Urinary bladder (tissue), 4 donors: ENCODE data around the gene KCNG2. TPM values are rescaled to one million over a fixed set of nuclear protein-coding genes. Genes with fewer than 3 reads are reported as not detected.
A peak's percentile ranks its signal among the peaks of the same experiment; 100 is the strongest.

ENCODE experiments used
- DNase-seq: peaks from one replicate; pipeline ENCODE4 v3.0.0-alpha.2; 2015; ENCODE audit errors: extremely low spot score
- H3K27ac ChIP-seq: one replicate; pipeline ENCODE4 v1.5.1; 2013; ENCODE audit warnings: low read depth, mild to moderate bottlenecking, moderate library complexity
- H3K36me3 ChIP-seq: one replicate; pipeline ENCODE4 v1.6.1; 2013; ENCODE audit warnings: mild to moderate bottlenecking, moderate library complexity; ENCODE audit not compliant: insufficient read depth
- H3K4me1 ChIP-seq: one replicate; pipeline ENCODE4 v1.6.1; 2013; ENCODE audit warnings: mild to moderate bottlenecking, moderate library complexity; ENCODE audit not compliant: insufficient read depth
- H3K4me3 ChIP-seq: one replicate; pipeline ENCODE4 v1.5.1; 2013; ENCODE audit warnings: low read depth, low read length
- WGBS: extraction: QIAGEN DNeasy Blood & Tissue Kit; methylation state at CpG from one replicate; pipeline ENCODE4 v1.1.7; 2013; 5-methylcytosine and 5-hydroxymethylcytosine counted together
- polyA plus RNA-seq: library from polyadenylated mRNA; stranded (reverse); fragments of 200-250 nt; gene quantifications from one replicate; pipeline ENCODE4 v1.2.3, GENCODE V29; 2013
- total RNA-seq: library from RNA; depleted of rRNA; stranded (reverse); fragments of >200 nt; gene quantifications from one replicate; pipeline ENCODE4 v1.2.3, GENCODE V29; 2014
- donor health status: healthy with polysubstance abuse.
- donor health status: healthy.

The KCNG2 gene
- total and polyA plus RNA-seq, 2 donors: 0.21 to 0.46 TPM

DNA sequence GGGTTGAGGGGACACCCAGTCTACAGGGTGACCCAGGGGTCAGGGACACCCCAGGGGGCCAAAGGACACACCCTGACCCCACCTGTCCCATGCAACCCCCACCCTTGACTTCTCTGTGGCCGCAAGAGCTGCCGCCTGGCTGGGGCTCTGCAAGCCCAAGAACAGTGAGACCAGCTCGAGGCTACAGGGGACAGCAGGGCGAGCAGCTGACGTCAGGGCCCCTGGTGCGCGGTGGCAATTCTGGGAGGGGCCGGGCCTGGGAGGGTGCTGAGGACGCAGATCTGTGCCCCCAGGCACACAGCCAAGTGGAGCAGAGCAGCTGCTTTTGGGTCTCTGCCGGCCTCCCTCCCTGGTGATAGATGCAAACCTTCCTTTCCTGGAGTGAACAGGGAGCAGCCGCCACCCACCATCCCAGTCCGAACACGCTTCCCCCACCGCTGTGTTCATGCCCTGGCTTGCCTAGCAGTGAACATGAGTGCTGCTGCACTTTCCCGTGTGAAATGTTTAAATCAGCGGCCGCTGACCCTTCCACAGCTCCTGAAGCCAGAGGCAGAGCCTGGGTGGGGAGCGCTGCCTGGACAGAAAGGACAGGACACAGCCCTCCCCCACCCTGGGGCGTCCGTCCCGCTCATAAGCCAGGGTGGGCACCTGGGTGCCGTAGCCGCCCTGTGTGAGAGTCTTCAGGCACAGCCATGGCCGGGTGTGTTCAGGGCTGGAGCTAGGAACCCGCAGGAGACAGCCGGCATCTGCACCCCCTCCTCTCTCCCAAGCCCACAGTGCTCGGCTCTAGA, 106.8 kb downstream of the KCNG2 start:
- WGBS: 86% methylated on average over 27 of the region's 27 CpGs
- H3K36me3 ChIP-seq: no peaks in the 10 kb centered on the region
- DNase-seq: peak; percentile 67
- no peaks in the 10 kb centered on the region for H3K4me1 ChIP-seq
- H3K27ac ChIP-seq: peak overlapping the region; percentile 46
- no peak overlapping the region for H3K4me3 ChIP-seq

DNA sequence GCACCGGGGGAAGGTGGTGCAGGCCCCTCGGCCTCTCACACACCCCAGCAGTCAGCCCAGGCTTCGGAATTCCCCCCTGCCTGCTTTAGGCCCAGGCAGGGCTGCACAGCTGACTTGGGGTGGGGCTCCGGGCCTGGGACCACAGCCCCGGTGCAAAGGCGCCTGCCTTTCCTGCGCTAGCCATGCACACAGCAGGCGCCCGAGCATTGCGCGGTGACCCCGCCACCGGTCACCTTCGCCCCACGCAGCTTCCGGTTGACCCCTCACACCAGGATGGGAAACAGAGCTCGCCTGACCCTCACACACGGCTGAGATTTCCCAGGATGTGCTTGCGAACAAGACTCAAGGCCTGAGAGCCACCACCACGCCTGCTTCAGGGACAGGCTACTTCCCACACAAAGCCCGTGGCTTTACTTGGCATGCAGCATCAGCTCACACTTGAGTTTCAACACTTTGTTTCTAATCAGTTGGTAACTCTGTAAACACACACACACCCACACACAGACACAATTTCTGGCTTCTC, 107.7 kb downstream of the KCNG2 start:
- H3K27ac ChIP-seq: no peak overlapping the region
- no peak for DNase-seq
- 87% methylated on average over 21 of the region's 21 CpGs for WGBS

DNA sequence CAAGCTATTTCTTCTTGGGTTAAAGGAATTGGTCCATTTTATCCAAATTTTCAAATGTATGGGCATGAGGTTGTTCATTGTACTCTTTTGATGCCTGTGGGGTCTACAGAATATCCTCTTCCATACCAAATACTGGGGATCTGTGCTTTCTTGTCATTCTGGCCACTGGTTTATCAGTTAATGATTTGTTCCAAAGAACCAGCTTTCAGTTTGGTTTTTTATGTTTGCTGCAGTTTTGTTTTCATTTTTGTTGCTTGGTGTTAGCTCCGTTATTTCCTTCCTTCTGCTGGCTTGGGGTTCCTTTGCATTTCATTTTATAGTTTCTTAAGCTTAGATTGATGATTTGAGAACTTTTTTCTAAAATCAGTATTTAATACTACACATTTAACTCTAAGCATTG, 108.3 kb downstream of the KCNG2 start:
- no peak overlapping the region for H3K27ac ChIP-seq
- DNase-seq: no peak
- no peaks in the 10 kb centered on the region for H3K36me3 ChIP-seq
- H3K4me1 ChIP-seq: no peaks in the 10 kb centered on the region
- WGBS: 63% methylated on average over 1 of the region's 1 CpG
- H3K4me3 ChIP-seq: no peak overlapping the region

More for the DNA sequence above, 107.7 kb downstream of the KCNG2 start:
- H3K4me1 ChIP-seq: no peaks in the 10 kb centered on the region
- no peaks in the 10 kb centered on the region for H3K36me3 ChIP-seq
- H3K4me3 ChIP-seq: no peak overlapping the region

DNA sequence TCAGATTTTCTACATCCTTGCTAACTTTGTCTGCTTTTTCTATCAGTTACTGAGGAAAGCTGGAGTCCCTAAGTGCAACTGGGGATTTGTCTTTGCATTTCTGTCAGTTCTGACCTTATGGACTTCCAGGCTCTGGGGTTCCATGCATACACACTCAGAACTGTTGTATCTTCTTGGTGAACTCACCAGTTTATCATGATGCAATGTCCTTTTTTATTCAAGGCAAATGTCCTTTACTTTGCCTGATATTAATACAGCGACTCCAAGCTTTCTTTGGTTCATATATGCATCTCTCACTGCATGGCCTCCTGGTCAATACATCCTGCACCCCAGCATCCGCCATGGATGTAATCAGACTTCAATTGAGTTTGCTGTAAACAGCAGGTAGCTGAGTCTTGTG, 109.0 kb downstream of the KCNG2 start:
- H3K4me1 ChIP-seq: no peaks in the 10 kb centered on the region
- H3K4me3 ChIP-seq: no peak overlapping the region
- no peak overlapping the region for H3K27ac ChIP-seq
- DNase-seq: no peak
- WGBS: 98% methylated on average over 2 of the region's 2 CpGs
- H3K36me3 ChIP-seq: no peaks in the 10 kb centered on the region

DNA sequence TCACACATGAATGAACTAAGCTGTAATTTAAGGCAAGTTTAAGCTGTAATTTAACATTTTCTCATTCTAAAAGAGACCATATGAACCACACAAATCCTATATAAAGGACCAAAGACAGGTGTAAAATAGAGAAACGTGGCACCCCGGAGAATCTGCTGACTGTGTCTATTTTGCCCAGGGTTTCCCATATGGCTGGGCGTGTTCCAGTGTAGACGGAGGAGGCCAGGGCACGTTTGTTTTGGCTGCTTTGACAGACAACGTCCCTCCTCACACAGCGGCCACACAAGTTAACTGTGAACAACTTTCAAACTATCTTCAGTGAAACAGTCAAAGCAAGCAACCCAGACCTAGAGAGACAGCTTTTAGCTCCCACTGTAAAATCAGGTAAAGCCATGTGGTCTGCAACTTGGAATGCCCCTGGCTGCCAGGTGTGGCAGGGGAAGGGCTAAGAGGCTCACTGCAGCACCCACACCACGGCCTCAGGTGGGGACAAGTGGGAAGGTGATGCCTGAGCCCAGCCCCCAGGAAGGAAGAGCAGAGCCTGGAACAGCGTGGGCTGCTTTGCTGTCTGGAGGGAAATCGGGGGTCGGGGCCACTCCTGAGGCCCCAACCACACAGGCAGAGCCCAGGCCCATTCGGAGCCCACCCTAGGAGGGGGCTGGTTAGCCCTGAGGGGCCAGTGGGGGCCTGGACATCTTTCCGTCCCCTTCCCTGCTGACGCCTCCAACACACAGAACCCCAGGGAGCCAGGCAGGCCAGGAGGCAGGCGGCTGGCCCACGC, 113.0 kb downstream of the KCNG2 start:
- Histone ChIP-seq H3K4me3 (no peak overlapping the region), H3K4me1 (no peaks in the 10 kb centered on the region), H3K36me3 (no peaks in the 10 kb centered on the region), H3K27ac (no peak overlapping the region)
- DNase-seq: no peak
- WGBS: 86% methylated on average over 16 of the region's 16 CpGs

DNA sequence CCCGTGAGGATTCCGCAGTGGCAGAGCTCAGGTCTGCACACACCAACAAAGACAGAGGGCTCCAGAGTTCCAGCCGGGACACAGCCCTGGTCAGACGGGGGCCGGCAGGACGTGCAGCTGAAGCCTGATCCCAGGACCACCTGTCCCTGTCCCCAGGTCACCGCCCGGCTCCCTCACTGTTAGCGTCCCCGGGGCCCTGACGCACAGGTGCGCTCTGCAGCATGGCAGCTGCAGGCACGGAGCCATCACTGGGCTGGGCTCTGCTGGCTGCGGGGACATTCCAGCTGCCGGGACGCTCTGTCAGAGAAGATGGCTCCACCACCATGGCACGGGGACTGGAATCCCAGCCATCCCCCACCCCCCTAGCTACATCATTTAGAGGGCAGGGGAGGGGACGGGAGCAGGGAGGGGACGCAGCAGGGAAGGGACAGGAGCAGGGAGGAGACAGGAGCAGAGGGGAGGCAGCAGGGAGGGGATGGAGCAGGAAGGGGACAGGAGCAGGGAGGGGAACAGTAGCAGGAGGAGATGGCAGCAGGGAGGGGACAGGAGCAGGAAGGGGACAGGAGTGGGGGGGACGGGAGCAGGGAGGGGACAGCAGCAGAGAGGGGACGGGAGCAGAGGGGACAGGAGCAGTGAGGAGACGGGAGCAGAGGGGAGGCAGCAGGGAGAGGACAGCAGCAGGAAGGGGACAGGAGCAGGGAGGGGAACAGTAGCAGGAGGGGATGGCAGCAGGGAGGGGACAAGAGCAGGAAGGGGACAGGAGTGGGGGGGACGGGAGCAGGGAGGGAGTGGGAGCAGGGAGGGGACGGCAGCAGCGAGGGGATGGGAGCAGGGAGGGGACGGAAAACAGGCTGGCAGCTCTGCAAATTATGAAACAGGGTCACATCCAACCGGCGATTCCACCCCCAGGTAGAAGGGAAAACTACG, 113.9 kb downstream of the KCNG2 start:
- Histone ChIP-seq H3K4me3 (no peak overlapping the region), H3K36me3 (no peaks in the 10 kb centered on the region), H3K4me1 (no peaks in the 10 kb centered on the region), H3K27ac (no peak overlapping the region)
- WGBS: 86% methylated on average over 29 of the region's 29 CpGs
- DNase-seq: no peak

DNA sequence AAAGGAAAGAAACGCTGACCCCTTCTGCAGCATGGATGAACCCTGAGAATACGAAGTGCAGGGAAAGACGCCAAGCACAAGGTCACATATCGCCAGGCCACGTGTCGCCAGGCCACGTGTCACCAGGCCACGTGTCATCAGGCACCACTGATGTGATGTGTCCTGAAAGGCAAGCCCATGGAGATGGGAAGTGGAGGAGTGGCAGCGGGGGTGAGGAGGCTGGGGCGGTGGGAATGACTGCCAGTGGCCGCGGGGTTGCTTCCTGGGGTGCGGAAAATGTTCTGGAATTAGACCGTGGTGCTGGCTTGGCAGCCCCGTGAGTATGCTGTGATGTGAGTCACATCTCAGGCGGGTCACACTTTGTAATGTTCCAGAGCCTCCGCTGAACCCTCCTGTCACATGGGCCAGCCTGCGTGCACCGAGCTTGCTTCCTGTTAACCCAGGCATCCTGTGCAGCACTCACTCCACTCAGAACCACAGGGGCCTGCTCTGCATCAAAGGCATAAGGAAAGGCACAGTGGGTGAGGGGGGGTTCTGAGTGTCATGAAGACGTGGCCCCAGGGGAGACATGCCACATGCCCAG, 114.8 kb downstream of the KCNG2 start:
- DNase-seq: no peak
- no peaks in the 10 kb centered on the region for H3K4me1 ChIP-seq
- no peak overlapping the region for H3K4me3 ChIP-seq
- no peaks in the 10 kb centered on the region for H3K36me3 ChIP-seq
- 85% methylated on average over 20 of the region's 20 CpGs for WGBS
- H3K27ac ChIP-seq: no peak overlapping the region

DNA sequence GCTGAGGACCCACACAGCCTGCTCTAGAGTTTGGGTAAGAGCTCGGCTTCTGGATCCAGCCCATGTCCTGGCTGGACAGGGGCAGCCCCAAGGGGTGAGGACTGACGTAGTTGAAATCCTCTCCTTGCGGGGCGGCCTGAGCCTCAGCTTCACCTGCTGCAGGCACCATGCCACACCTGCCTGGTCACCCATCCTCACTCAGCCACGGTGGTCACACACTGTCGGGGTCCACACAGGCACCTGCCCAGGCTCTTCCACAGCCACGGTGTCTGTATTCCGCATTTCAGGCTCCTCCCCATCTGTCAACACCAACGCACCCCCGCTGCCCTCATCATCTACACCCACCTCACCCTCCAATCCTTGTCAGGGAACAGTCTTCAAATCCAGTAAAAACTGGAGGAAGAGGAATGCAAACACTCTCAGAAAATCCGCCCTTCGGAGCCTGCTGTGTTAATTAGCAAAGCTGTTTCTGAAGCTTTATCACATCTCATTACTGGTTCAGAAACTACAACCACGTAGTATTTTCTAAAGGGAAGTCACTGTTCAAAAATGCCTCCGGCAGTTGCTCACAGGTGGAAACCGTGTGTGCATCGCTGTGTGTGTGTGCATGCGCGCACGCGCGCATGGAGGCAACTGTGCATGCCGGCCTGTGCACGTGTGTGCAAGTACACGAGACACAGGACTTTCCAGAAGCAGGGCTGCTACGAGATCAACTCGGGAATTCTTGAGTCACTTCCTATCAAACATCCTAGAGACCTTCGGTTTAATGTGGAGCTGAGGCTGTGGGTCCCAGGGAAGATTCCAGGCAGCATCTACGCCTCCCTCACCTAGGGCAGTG, 115.5 kb downstream of the KCNG2 start:
- Histone ChIP-seq H3K27ac (no peak overlapping the region), H3K36me3 (no peaks in the 10 kb centered on the region)
- DNase-seq: no peak

DNA sequence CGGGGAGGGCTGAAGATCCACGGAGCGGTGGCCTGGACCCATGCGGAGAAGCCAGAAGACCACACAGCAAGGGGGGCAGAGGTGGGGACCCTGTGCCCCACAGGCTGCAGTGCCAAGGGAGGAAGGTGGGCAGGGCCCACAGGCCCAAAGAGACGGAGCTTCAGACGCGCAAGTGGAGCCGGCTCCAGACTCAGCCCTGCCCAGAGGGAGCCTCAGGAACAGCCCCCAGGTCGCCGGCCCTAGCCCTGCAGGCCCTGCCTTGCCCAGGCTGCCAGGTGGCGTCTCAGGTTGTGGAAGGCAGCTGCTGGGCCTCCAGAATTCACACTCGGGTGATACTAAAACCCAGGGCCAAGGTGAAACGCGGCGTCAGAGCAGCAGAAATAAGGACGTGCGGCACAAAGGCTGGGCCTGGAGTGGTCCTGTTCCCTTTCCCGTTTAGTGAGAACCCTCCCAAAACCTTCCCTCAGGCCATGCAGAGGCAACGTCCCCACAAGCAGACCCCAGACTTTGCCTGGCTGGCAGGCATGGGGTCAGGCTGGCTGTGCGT, 116.9 kb downstream of the KCNG2 start:
- H3K27ac ChIP-seq: no peak overlapping the region
- no peak overlapping the region for H3K4me3 ChIP-seq
- no peaks in the 10 kb centered on the region for H3K4me1 ChIP-seq
- 91% methylated on average over 20 of the region's 20 CpGs for WGBS
- no peaks in the 10 kb centered on the region for H3K36me3 ChIP-seq
- DNase-seq: no peak

More for the DNA sequence above, 115.5 kb downstream of the KCNG2 start:
- 90% methylated on average over 28 of the region's 28 CpGs for WGBS
- Histone ChIP-seq H3K4me3 (no peak overlapping the region), H3K4me1 (no peaks in the 10 kb centered on the region)

DNA sequence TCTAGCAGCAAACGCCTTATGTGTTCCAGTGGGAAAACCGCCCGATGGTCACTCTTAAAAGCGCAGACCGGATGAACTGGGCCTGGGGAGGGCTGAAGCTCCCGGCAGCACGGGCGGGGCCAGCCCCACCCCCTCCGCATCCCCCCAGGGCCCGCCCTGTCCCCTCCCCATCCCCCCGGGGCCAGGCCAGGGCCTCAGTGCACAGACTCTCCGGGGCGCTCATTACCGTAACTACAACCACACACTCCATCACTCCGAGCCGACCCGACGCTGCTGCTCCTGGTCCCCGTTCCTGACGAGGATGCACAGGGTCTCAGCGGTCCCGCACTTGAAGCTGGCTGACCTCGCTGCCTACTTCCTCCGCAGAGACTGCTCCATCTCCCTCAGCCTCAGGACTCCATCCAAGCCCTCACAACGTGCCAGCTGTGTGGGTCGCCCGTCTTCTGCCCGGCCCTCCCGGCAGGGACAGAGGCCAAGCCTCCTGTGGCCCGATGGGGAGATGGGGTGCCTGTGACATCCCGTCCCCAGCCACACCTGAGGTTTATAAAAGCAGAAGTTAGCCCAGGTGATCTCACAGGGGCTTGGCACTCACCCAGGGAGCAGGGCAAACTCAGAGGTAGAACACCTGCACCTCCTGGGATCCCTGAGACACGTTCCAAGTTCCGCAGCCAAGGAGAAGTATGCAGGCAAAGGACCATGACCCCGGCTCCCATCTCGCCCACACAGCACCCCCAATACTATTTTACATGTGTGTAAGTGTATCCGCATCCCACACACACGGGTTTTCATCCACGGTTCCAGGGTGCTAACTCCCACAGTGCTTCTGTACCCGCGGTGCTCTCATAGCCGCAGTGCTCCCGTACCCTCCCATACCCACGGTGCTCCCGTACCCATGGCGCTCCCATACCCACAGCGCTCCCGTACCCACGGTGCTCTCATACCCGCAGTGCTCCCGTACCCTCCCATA, 117.7 kb downstream of the KCNG2 start:
- Histone ChIP-seq H3K4me1 (no peaks in the 10 kb centered on the region), H3K36me3 (no peaks in the 10 kb centered on the region), H3K27ac (no peak overlapping the region), H3K4me3 (no peak overlapping the region)
- 92% methylated on average over 50 of the region's 50 CpGs for WGBS
- DNase-seq: no peak

DNA sequence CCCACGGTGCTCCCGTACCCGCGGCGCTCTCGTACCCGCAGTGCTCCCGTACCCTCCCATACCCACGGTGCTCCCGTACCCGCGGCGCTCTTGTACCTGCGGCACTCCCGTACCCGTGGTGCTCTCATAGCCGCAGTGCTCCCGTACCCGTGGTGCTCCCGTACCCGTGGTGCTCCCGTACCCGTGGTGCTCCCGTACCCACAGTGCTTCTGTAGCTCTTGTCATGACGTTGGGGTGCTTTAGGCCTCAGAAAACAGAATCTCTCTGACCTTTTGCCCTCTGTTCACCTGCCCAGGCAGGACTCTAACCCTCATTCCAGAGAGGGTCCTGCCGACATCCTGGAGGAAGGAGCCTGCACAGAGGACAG, 118.4 kb downstream of the KCNG2 start:
- H3K27ac ChIP-seq: no peak overlapping the region
- no peaks in the 10 kb centered on the region for H3K4me1 ChIP-seq
- H3K4me3 ChIP-seq: no peak overlapping the region
- WGBS: 91% methylated on average over 26 of the region's 26 CpGs
- DNase-seq: no peak
- H3K36me3 ChIP-seq: no peaks in the 10 kb centered on the region
